Caco-2 (cell line): ENCODE measurements around the gene HES4. TPM values are rescaled to one million over a fixed set of nuclear protein-coding genes. Genes with fewer than 3 reads are reported as not detected.

ENCODE experiments used
- BruUV-seq: library from RNA; stranded (reverse); fragments of 400-500 nt; replicated peaks from 2 replicates; lab custom pipeline; 2021; lab: Mats Ljungman, UMichigan
- CTCF ChIA-PET: fragments of 300-600 bp; sonication (Branson Sonifier 250); formaldehyde crosslinking; loops from one replicate; lab custom pipeline; 2022; ENCODE audit warnings: antibody characterized with exemption; lab: Charles Lee
- POLR2A ChIA-PET: fragments of 300-600 bp; sonication (Branson Sonifier 250); formaldehyde crosslinking; loops from one replicate; lab custom pipeline; 2022; ENCODE audit warnings: antibody characterized with exemption; lab: Charles Lee
- DNase-seq, 2 experiments: peaks; one replicate each; pipeline versions ENCODE4 v3.0.0 to v3.0.0-alpha.2; 2020 to 2022
- H3K27me3 ChIP-seq: replicated peaks from 2 replicates; pipeline ENCODE4 v1.6.0; 2011; ENCODE audit warnings: low read length; ENCODE audit not compliant: control insufficient read depth, insufficient read depth
- H3K36me3 ChIP-seq: 2 replicates; pipeline ENCODE4 v1.5.1; 2011; ENCODE audit warnings: low read length; ENCODE audit not compliant: control insufficient read depth, insufficient read depth
- H3K4me1 ChIP-seq: fragments of 250-450 bp; sonication (Bioruptor Pico); 2 replicates; pipeline ENCODE4 v1.5.1; 2020; ENCODE audit warnings: mild to moderate bottlenecking
- H3K4me3 ChIP-seq: 2 replicates; pipeline ENCODE4 v1.5.1; 2011; ENCODE audit warnings: low read depth, mild to moderate bottlenecking, control low read depth, low read length
- H3K9me3 ChIP-seq: fragments of 250-450 bp; sonication (Bioruptor Pico); 2 replicates; pipeline ENCODE4 v1.5.1; 2020; ENCODE audit warnings: mild to moderate bottlenecking, moderate library complexity
- H3K27ac Mint-ChIP-seq: one replicate; pipeline ENCODE4 v1.8.0; 2022; ENCODE audit warnings: mixed read lengths; ENCODE audit not compliant: unreplicated experiment
- H3K27me3 Mint-ChIP-seq: one replicate; pipeline ENCODE4 v1.8.0; 2022; ENCODE audit warnings: mixed read lengths; ENCODE audit not compliant: insufficient read depth, unreplicated experiment
- H3K36me3 Mint-ChIP-seq: one replicate; pipeline ENCODE4 v1.8.0; 2022; ENCODE audit warnings: mild to moderate bottlenecking, mixed read lengths; ENCODE audit not compliant: insufficient read depth, unreplicated experiment
- H3K4me1 Mint-ChIP-seq: one replicate; pipeline ENCODE4 v1.8.0; 2022; ENCODE audit warnings: low read depth, mixed read lengths; ENCODE audit not compliant: unreplicated experiment
- H3K4me3 Mint-ChIP-seq: one replicate; pipeline ENCODE4 v1.8.0; 2022; ENCODE audit warnings: mild to moderate bottlenecking, moderate library complexity, mixed read lengths; ENCODE audit not compliant: unreplicated experiment
- H3K9me3 Mint-ChIP-seq: one replicate; pipeline ENCODE4 v1.8.0; 2022; ENCODE audit warnings: mixed read lengths; ENCODE audit not compliant: unreplicated experiment
- CTCF ChIP-seq, 2 experiments: fragments of 200-600 bp in 1 of 2; IDR thresholded peaks; 1 replicate in 1 of 2; 2 replicates in 1 of 2; pipeline versions ENCODE4 v1.5.1 to v1.8.0; 2011 to 2022; ENCODE audit warnings: antibody characterized with exemption in 1 of 2, control low read depth in 1 of 2, inconsistent platforms in 1 of 2, low read depth in 1 of 2, low read length in 1 of 2, mild to moderate bottlenecking in 1 of 2, moderate library complexity in 1 of 2; ENCODE audit not compliant: insufficient read depth in 1 of 2, severe bottlenecking in 1 of 2, unreplicated experiment in 1 of 2
- intact Hi-C: fragments of 100-400 bp; cut with micrococcal nuclease; formaldehyde crosslinking; loops from one replicate; pipeline ENCODE4 v1.10.0; 2022; ENCODE audit not compliant: unreplicated experiment
- total RNA-seq: library from RNA; stranded (reverse); gene quantifications from 2 replicates; pipeline ENCODE4 v1.2.3, GENCODE V29; 2022

Gene HES4
- total RNA-seq, 1 experiment from 2014 or later, result 53.8 TPM

DNA sequence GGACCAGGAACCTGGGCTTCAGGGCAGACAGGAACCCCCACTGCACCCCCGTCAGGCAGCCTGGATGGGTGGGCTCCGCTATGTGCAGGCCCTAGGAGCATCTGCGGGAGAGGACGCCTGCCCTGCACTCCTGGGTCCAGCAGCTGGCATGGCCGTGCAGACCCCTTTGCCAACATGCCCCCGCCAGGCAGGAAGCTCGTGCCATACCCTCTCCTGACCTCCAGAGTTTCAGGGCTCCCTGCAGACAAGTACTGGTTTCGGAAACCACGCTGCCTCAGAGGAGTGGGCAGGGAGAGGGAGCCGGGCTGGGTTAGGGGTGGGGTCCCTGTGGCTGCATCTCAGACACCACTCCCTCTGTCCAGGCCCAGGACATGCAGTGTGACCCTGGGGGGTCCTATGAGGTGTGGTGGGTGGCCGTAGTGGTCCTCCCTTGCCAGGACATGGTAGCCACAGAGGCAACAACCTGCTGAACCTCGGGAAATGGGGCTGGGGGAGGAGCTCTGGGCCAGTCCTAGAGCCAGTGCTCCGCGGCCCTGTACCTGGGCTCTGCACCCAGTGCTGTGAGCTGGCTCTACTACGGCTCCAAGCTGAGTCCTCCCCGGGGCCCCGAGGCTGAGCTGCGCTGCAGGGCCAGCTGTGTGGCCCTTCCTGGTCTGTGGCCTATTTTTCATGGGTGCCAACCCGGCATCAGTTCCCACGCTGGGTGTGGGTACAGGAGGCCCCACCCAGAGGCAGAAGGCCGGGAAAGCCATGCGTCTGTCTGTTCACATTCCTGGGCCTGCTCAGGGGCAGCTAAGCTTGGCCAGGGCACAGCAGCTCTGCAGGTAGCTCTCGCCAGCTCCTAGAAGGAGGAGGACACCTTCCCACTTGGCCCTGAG is 32.2 kb downstream of the HES4 start:
- H3K9me3 Mint-ChIP-seq, result no peaks in the 10 kb centered on the region
- peaks cover 13% of the 10 kb centered on the region for H3K36me3 Mint-ChIP-seq
- Histone ChIP-seq H3K9me3 (no peaks in the 10 kb centered on the region), H3K4me1 (peaks cover 6% of the 10 kb centered on the region), H3K27me3 (no peaks in the 10 kb centered on the region), H3K4me3 (peak overlapping the region; percentile 85; the same call in 1 of the 2 replicates), H3K36me3 (no peaks in the 10 kb centered on the region)
- no peak overlapping the region for H3K27ac Mint-ChIP-seq
- ChIA-PET POLR2A (interaction anchor here (0.6 to 1.5 kb wide), 2 partner anchors 8 to 72 kb away, joined by 3 to 4 read pairs; no protein-coding TSS in a partner anchor), CTCF (interaction anchor here (1.8 kb wide), 1 partner anchor 9 kb away, joined by 8 read pairs; no protein-coding TSS in a partner anchor)
- TSS peak; percentile 10 for BruUV-seq
- intact Hi-C loops, result no loop called here
- TF ChIP-seq CTCF (IDR thresholded peaks at IDR 0.05; ENCODE audit: insufficient read depth in 1 of 2, low read depth in 1 of 2, low read length in 1 of 2, severe bottlenecking in 1 of 2, unreplicated experiment in 1 of 2), result no peak
- no peaks in the 10 kb centered on the region for H3K27me3 Mint-ChIP-seq
- H3K4me1 Mint-ChIP-seq, result no peaks in the 10 kb centered on the region
- no peak for DNase-seq
- H3K4me3 Mint-ChIP-seq, result peak overlapping the region; percentile 60

DNA sequence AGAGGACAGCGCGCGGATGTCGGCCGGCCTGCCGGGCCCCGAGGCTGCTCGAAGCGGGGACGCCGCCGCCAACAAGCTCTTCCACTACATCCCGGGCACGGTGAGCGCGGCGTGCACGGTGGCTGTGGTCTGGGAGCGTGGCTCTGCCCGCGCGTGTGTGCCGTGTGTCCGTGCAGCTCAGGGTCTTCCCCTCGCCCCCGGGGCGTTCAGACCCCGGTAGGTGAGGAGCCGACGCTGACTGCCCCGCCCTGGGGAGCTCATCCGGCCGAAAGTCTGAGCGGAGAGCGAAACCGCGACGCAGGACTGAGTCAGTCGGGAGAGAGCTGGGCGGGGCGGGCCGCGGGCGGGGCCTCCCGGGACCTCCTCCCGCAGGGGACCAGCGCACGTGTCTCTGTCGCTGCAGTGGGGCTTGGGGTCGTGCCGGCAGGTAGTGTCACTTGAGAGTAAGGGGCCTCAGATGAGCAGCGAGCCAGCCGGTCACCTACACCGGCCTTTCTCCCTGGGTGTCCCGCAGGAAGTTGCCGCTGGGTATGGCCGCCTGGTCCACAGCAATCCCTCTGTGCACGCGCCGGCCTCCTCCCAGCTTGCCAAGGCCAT is 33.1 kb downstream of the HES4 start:
- Histone ChIP-seq H3K27me3 (no peaks in the 10 kb centered on the region), H3K4me1 (peaks cover 6% of the 10 kb centered on the region), H3K36me3 (no peaks in the 10 kb centered on the region), H3K4me3 (peak overlapping the region; percentile 85), H3K9me3 (no peaks in the 10 kb centered on the region)
- Mint-ChIP-seq H3K36me3 (peaks cover 13% of the 10 kb centered on the region), H3K9me3 (no peaks in the 10 kb centered on the region), H3K4me3 (peak overlapping the region; percentile 60), H3K27me3 (no peaks in the 10 kb centered on the region), H3K27ac (no peak overlapping the region), H3K4me1 (no peaks in the 10 kb centered on the region)
- DNase-seq, result peak; percentile 69 to 73
- ChIA-PET POLR2A (interaction anchor here (0.6 to 1.5 kb wide), 6 partner anchors 9 to 307 kb away, joined by 3 to 5 read pairs (median 4); partner anchors contain the start of gene UBE2J2), CTCF (interaction anchor here (1.8 kb wide), 1 partner anchor 9 kb away, joined by 8 read pairs; no protein-coding TSS in a partner anchor)
- intact Hi-C loops, result no loop called here
- no TSS peak for BruUV-seq
- no peak for TF ChIP-seq CTCF (IDR thresholded peaks at IDR 0.05; ENCODE audit: insufficient read depth in 1 of 2, low read depth in 1 of 2, low read length in 1 of 2, severe bottlenecking in 1 of 2, unreplicated experiment in 1 of 2)

- POLR2A ChIA-PET, result interaction anchor here (0.6 to 1.5 kb wide), 5 partner anchors 10 to 307 kb away, joined by 3 to 5 read pairs (median 4); partner anchors contain the start of gene UBE2J2
- peak within 1 kb of the TSS; percentile 60 for H3K4me3 Mint-ChIP-seq
- peak; percentile 67 to 73 for DNase-seq
- peaks cover 13% of the 10 kb centered on the region for H3K36me3 Mint-ChIP-seq
- no peaks in the 10 kb centered on the region for H3K9me3 Mint-ChIP-seq
- no peak within 1 kb of the TSS for H3K27ac Mint-ChIP-seq
- CTCF ChIA-PET, result interaction anchor here (1.8 kb wide), 1 partner anchor 10 kb away, joined by 8 read pairs; no protein-coding TSS in a partner anchor
- H3K4me1 ChIP-seq, result peaks cover 6% of the 10 kb centered on the region
- H3K4me3 ChIP-seq, result peak within 1 kb of the TSS; percentile 85
- no peaks in the 10 kb centered on the region for H3K9me3 ChIP-seq
- BruUV-seq, result TSS peak; percentile 74
- H3K27me3 ChIP-seq, result no peaks in the 10 kb centered on the region
- H3K36me3 ChIP-seq, result no peaks in the 10 kb centered on the region
- H3K4me1 Mint-ChIP-seq, result no peaks in the 10 kb centered on the region
- no peaks in the 10 kb centered on the region for H3K27me3 Mint-ChIP-seq
- intact Hi-C loops, result no loop called here
- TF ChIP-seq CTCF (IDR thresholded peaks at IDR 0.05; ENCODE audit: insufficient read depth in 1 of 2, low read depth in 1 of 2, low read length in 1 of 2, severe bottlenecking in 1 of 2, unreplicated experiment in 1 of 2), result no peak
Measured at GRCh38 chr1:966135-966703, 33.7 kb downstream of the HES4 start, which contains the start of gene PLEKHN1. TSS of gene PLEKHN1 (plus strand) at chr1:966482. CDS start at chr1:966532, 50 bp downstream.
